Uterus (tissue), 2 donors: ENCODE measurements around the gene ATP8B1.

ENCODE experiments used
- CTCF ChIP-seq, 4 experiments: fragments of 200-600 bp in 2 of 4; fragments of 450-650 bp in 2 of 4; sonication (generic) in 2 of 4; IDR thresholded peaks; one replicate each; pipeline ENCODE4 v1.5.1; 2016 to 2019; ENCODE audit warnings: antibody characterized with exemption in 4 of 4, mild to moderate bottlenecking in 2 of 4, moderate library complexity in 1 of 4
- POLR2A ChIP-seq, 2 donors: fragments of 450-650 bp; IDR thresholded peaks; one replicate each; pipeline ENCODE4 v1.6.1; 2016; ENCODE audit warnings: antibody characterized with exemption in 2 of 2, mild to moderate bottlenecking in 1 of 2, moderate library complexity in 1 of 2

GRCh38 chr18:57784034-57784800 is 18.9 kb downstream of the ATP8B1 start:
- TF ChIP-seq CTCF (IDR thresholded peaks at IDR 0.05) (no peak), POLR2A (IDR thresholded peaks at IDR 0.05) (no peak)
